ENCODE results near the gene SLIT2.

The SLIT2 gene

DNA sequence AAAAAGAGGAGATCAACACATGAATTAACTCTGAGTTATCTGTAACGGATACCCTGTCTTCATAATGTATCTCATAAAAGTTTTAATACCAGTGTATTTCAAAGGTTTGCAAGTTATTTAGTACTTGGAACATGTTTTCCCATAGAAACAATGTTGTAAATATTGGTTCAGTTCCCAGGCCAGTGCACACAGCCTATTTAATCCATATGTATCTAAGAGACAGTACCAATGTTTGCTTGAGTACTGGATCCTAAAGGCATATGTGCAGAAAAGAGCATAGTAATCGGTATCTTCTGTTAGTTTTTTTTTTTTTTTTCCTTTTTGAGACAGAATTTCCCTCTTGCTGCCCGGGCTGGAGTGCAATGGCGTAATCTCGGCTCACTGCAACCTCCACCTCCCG, 46.1 kb downstream of the SLIT2 start:
- no peak for DNase-seq
- intact Hi-C loops (cut with DNase I), result no loop called here

GRCh38 chr4:20298455-20298854, 46.8 kb downstream of the SLIT2 start:
- no peak for DNase-seq
- intact Hi-C loops (cut with DNase I), result no loop called here

DNA sequence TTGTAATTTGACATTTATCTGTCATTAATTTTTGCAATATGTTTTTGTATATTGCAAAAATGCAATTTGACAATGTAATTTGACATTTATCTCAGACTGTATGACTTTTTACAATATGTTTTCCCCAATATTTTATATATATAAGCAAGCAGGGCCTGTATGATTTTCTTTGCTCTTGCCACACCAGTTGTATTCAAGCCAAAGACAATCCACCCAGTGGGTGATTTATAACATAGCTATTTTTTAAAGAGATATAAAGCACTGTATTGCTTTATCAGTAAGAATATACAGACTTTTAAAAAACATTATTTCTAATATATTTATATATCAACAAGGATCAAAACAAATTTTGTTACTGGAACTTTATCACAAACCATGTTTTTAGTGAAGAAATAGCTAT, 47.3 kb downstream of the SLIT2 start:
- intact Hi-C loops (cut with DNase I), result no loop called here
- DNase-seq, result no peak

DNA sequence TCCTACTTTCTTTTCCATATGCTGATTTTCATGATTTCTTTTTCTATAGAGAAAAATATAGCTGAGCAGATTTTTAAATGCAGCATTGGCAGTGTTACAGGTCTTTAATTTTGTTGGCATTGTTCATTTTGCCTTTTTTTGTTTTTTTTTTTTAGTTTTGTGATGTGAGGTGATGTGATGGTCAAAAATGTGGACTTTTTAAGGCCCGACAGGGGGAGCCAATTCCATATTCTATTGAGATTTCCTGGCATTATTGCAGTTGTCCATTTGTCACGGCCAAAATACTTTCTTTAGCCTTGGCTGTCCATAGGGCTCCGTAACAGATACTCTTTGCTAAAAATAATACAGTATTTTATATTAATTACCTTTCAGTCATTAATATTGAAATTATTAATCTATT, 47.8 kb downstream of the SLIT2 start:
- intact Hi-C loops (cut with DNase I), result no loop called here
- DNase-seq, result peak in 1 of 10 donors; percentile 24

- no peak for DNase-seq
- intact Hi-C loops (cut with DNase I), result loop anchor here (5.0 kb wide), 1 partner anchor 246 kb away; no protein-coding TSS in a partner anchor
Observed at GRCh38 chr4:20301161-20301560, 49.5 kb downstream of the SLIT2 start.

All from posterior cingulate gyrus (tissue), 11 donors.